Jurkat, Clone E6-1 (cell line): ENCODE results near the gene CAPN10.

Experiments
- DNase-seq: peaks from one replicate; pipeline ENCODE4 v3.0.0-alpha.2; 2011; ENCODE audit warnings: low read depth, low spot score
- H3K4me3 ChIP-seq: 2 replicates; pipeline ENCODE4 v1.5.1; 2011; ENCODE audit warnings: mild to moderate bottlenecking, low read length, control low read depth, moderate library complexity

The CAPN10 gene

DNA sequence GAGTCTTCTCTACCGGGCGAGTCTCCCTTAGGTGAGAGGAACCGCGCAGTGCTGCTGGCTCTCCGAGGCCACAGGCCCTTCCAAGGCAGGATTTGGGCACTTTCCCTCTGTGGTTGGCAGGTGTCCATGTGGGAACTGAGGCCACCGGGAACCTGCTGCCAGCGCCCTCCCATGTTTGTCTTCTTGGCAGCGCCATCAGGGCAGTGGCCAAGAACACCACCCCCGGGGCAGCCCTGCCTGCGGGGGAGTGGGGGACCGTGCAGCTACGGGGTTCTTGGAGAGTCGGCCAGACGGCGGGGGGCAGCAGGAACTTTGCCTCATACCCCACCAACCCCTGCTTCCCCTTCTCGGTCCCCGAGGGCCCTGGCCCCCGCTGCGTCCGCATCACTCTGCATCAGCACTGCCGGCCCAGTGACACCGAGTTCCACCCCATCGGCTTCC lies 10.0 kb downstream of the CAPN10 start:
- H3K4me3 ChIP-seq: no peak overlapping the region
- DNase-seq: no peak

GRCh38 chr2:240597054-240597418 lies 10.5 kb downstream of the CAPN10 start:
- DNase-seq: no peak
- H3K4me3 ChIP-seq: no peak overlapping the region

GRCh38 chr2:240597419-240598181 lies 11.1 kb downstream of the CAPN10 start:
- H3K4me3 ChIP-seq: no peak overlapping the region
- DNase-seq: no peak

DNA sequence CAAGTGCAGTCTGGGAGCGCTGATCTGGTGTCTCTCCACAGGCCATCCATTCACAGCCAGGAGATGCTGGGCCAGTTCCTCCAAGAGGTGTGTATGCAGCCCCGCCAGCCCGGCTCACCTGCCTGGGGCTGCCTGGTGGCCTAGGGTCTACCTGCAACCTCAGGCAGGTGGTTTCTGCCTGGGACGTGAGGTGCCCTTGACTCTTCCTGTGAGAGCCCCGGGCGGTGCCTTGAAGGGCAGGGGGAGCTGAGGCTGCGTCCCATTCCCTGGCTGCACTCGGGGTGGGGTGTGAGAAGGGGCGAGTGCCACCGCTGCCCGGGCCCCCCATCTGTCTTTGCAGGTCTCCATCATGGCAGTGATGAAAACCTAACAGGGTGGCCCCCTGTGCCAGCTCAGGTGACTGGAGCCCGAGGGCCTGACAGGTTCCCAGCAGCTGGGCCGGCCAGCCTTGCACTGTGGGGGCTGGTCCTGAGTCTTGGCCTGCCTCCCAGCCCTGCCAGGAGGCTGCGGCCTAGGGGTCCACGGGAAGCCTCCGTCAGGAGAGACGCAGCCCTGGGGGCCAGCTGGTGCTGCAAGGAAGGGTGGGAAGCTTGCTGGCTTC lies 11.9 kb downstream of the CAPN10 start:
- no peak overlapping the region for H3K4me3 ChIP-seq
- no peak for DNase-seq

DNA sequence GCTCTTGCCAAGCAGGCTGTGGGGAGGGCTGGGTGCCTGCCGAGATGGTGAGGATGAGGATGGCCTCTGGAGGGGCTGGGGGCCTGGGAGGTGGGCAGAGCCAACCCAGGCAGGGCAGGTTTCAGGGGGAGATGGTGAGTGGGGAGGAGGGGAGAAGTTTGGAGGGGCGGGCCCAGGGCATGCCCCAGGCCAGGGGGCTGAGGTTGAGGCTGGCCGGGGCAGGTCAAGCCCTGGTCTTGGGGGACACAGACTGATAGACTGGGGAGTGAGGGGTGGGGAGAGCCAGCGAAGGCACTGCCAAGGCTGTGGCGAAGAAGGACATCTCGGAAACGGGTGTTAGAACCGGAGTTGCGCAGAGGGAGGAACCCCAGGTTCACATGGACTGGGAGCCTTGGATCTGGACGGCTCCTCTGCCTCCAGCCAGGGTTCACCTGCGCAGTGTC lies 12.6 kb downstream of the CAPN10 start:
- no peak for DNase-seq

GRCh38 chr2:240600451-240600961 lies 14.0 kb downstream of the CAPN10 start:
- DNase-seq: no peak
- no peak overlapping the region for H3K4me3 ChIP-seq

More for the DNA sequence above, 12.6 kb downstream of the CAPN10 start:
- H3K4me3 ChIP-seq: no peak overlapping the region

- H3K4me3 ChIP-seq: no peak overlapping the region
- no peak for DNase-seq
Observed at GRCh38 chr2:240601061-240601830, 14.7 kb downstream of the CAPN10 start.

DNA sequence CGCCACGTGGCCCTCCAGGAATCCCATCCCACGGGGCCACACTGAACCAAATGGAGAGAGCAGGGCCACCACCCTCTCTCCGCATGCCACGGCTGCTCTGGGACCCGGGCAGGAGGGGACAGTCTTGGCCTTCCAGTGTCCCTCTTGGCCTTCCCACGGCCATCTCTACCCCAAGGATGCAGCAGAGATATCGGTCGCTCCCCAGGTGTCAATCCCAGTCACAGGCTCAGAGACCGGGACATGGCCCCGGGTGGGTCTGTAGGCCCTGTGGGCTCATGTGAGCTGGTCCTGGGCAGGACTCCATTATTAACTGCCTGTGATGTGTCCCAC lies 15.3 kb downstream of the CAPN10 start:
- no peak for DNase-seq

DNA sequence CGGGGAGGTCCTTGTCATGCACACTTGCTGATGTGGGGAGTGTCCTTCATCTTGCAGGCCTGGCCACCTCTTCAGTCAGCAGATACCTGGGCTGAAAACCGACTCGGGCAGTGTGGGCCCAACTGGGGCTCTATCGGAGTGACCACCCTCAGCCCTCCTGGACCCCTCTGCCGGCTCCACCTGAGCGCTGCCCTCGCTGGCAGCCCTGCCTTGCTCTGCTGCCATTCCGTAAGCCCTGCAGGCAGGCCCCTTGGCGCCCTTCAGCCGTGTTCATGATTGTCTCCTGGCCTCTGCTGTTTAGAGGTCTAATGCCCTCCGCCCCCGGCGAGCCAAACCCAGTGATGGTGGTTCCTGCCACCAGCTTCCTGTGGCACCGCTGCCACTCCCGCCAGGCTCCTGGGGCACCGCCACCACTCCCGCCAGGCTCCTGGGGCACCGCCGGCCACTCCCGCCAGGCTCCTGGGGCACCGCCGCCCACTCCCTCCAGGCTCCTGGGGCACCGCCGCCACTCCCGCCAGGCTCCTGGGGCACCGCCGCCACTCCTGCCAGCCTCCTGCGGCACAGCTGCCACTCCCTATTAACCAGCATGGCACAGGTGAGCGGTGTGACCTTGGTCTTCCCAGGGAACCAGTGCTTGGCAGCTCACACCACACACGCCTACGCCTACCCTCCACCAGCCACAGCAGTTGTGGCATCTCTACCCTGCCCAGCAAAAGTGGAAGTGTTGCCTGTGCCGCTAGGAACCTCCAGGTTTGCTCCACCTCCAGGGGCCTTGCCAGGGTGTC lies 15.9 kb downstream of the CAPN10 start:
- H3K4me3 ChIP-seq: no peak overlapping the region
- no peak for DNase-seq

More for the DNA sequence above, 15.3 kb downstream of the CAPN10 start:
- no peak overlapping the region for H3K4me3 ChIP-seq

- no peak for DNase-seq
- H3K4me3 ChIP-seq: no peak overlapping the region
Observed at GRCh38 chr2:240603081-240603835, 16.7 kb downstream of the CAPN10 start.

DNA sequence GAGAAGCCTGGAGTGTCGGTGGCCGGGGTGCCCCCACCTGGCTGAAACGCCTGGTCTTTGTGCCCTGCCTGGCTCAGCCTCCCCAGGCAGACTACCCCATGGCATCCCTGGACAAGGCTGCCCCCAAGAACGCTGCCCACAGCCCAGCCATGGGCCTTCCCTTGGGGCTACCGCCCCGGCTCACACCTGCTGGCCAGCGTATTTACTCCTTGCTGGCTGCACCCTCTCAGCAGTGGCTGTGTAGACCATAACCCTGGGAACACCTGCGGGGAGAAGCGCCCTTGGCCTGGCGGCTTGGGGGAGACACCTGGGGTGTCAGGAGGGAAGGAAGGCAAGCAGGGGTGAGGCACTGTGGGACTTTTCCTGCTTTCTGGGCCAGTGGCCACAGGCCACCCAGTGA lies 17.3 kb downstream of the CAPN10 start:
- no peak for DNase-seq
- no peak overlapping the region for H3K4me3 ChIP-seq

DNA sequence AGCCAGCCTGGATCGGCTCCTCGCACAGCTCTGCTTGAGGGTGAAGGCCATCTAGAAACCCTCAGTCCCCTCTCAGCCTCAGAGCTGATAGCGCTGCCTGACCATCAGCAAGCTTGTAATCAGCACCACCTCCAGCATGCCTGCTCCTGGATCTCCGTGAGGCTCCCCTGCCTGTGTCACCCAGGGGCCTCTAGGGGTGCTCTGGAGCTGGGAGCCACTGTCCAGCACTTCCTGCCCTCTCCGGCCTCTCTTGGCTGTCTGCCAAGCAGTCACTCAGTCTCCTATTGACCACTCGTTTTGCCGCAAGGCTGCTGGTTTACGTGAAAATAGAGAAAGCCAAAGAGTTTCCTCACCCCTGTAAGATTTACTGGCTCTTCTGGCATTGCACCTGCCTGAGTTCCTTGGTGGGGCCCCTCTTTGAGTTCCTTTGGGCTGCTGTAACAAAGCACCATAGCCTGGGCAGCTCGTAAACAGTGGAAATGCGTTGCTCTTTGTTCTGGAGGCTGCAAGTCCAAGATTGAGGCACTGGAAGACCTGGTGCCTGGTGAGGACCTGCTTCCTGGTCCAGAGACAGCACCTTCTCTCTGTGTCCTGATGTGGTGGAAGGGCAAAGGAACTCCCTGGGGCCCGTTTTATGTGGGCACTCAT lies 17.9 kb downstream of the CAPN10 start:
- no peak for DNase-seq
- no peak overlapping the region for H3K4me3 ChIP-seq

- DNase-seq: no peak
- no peak overlapping the region for H3K4me3 ChIP-seq
Observed at GRCh38 chr2:240604939-240605716, 18.6 kb downstream of the CAPN10 start.

DNA sequence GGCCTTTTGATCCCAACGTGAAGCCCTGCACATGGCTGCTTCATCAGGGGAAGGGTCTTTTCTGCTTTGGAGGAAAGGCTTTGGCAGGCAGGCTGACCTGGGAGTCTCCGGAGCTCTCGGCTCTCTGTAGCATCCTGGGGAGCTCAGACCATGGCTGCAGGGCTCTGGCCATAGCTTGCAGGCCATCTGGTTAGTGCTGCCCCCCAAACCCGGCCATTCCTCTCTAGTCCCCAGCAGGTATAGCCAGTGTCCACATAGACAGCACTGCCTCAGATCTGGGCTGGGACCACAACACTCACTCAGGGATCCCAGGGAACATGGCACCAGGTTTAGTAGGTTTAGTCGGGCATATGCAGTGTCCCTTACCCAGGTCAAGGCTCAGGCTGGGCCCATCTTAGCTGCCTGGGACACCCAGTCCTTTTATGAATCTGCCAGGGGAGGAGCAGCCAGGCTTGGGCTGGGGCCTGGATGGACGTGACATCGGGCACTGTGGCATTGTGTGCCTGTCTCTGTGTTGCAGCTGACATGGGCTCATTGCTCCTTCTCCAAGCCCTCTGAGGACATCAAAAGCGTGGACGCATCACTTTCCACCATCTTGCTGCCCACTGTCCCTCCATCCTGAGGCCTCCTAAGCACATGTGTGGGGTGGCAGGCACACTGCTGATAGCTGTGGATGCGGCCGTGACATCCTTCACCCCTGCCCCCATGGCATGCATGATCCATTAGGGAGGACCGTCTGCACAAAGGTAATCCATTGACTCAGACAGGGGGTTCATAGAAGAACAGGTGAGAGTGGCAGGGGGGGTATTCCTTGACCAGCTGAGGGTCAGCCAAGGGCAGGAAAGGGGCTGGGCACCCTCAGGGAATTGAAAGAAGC lies 19.6 kb downstream of the CAPN10 start:
- no peak for DNase-seq

DNA sequence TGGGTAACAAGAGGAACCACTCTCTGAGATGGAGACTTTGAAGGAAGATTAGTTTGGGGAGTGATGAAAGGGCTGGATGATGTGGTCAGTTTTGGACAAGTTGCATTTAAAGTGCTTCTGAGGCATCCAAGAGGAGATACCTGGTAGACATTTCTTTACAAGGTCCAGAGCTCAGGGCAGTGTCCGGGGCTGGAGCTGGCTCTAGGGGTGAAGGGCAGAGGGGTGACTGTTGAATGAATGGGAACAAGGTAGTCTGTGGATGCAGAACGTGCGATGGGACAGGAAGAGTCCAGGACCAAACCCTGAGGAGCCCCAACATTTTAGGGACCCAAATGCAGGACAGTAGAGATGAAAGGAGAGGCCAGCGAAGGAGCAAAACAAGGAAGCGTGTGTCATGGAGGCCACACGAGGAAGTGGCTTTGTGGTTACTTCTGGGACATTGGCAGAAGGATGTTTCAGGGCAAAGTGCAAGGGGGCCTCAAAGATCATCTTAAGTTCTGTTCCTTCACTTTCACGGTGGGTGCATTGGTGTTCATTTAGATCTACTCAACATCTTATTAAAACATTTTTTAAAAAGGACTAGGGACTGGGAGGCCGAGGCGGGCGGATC lies 25.2 kb downstream of the CAPN10 start:
- DNase-seq: no peak
- H3K4me3 ChIP-seq: no peak overlapping the region

More for the DNA sequence above, 19.6 kb downstream of the CAPN10 start:
- H3K4me3 ChIP-seq: no peak overlapping the region

GRCh38 chr2:240613781-240614180 lies 27.2 kb downstream of the CAPN10 start:
- H3K4me3 ChIP-seq: no peak overlapping the region

More at GRCh38 chr2:240613781-240614180, 27.2 kb downstream of the CAPN10 start:
- DNase-seq: no peak
